HL-60/S4 treated with retinoic acid at 250 ng/mL for 4 days and 3 days (cell line): Measurements from ENCODE around the gene GRB14.
"Not testable (repeated sequence)": the region's sequence is repeated elsewhere in the genome, so short reads cannot be mapped to it uniquely, and the experiment has no call there.

Source experiments
- in situ Hi-C: fragments of 300-500 bp; cut with MboI; formaldehyde crosslinking; loops from 2 replicates; pipeline ENCODE4 v1.7.0; 2022; ENCODE audit warnings: low sequenced_read_pairs

GRB14 gene

GRCh38 chr2:164560902-164561301, 60.4 kb downstream of the GRB14 start:
- in situ Hi-C loops = no loop called here

GRCh38 chr2:164560181-164560792, 61.0 kb downstream of the GRB14 start:
- in situ Hi-C loops = no loop called here

- in situ Hi-C loops = no loop called here
These were observed 62.8 kb downstream of the GRB14 start for GRCh38 chr2:164558450-164558849.

- in situ Hi-C loops = no loop called here
These were observed 66.8 kb downstream of the GRB14 start for GRCh38 chr2:164554487-164554886.

- in situ Hi-C loops = no loop called here
These were observed 69.8 kb downstream of the GRB14 start for GRCh38 chr2:164551519-164551918.

GRCh38 chr2:164549705-164550104, 71.6 kb downstream of the GRB14 start:
- in situ Hi-C loops = not testable (repeated sequence)

GRCh38 chr2:164545484-164545883, 75.8 kb downstream of the GRB14 start:
- in situ Hi-C loops = no loop called here

- in situ Hi-C loops = no loop called here
These were observed 78.7 kb downstream of the GRB14 start for GRCh38 chr2:164542581-164543021.

GRCh38 chr2:164538240-164538866, 82.9 kb downstream of the GRB14 start:
- in situ Hi-C loops = no loop called here

- in situ Hi-C loops = no loop called here
These were observed 85.8 kb downstream of the GRB14 start for GRCh38 chr2:164535280-164536025.

GRCh38 chr2:164530464-164530863, 90.8 kb downstream of the GRB14 start:
- in situ Hi-C loops = no loop called here

GRCh38 chr2:164523726-164524125, 97.6 kb downstream of the GRB14 start:
- in situ Hi-C loops = no loop called here

- in situ Hi-C loops = no loop called here
These were observed 98.3 kb downstream of the GRB14 start for GRCh38 chr2:164523009-164523408.

GRCh38 chr2:164522561-164522981, 98.7 kb downstream of the GRB14 start:
- in situ Hi-C loops = no loop called here

GRCh38 chr2:164515734-164516133, 105.5 kb downstream of the GRB14 start:
- in situ Hi-C loops = no loop called here

- in situ Hi-C loops = no loop called here
These were observed 106.3 kb downstream of the GRB14 start for GRCh38 chr2:164515030-164515429.

- in situ Hi-C loops = no loop called here
These were observed 106.8 kb downstream of the GRB14 start for GRCh38 chr2:164514491-164514890.

- in situ Hi-C loops = no loop called here
These were observed 108.4 kb downstream of the GRB14 start for GRCh38 chr2:164512871-164513270.

GRCh38 chr2:164511738-164512137, 109.5 kb downstream of the GRB14 start:
- in situ Hi-C loops = no loop called here

GRCh38 chr2:164510895-164511294, 110.4 kb downstream of the GRB14 start:
- in situ Hi-C loops = no loop called here

GRCh38 chr2:164509137-164509877, 112.0 kb downstream of the GRB14 start:
- in situ Hi-C loops = no loop called here
